GM19240 (cell line): ENCODE data around the gene ATF6.

Experiments
- DNase-seq: peaks from one replicate; pipeline ENCODE4 v3.0.0; 2011; ENCODE audit warnings: low spot score; ENCODE audit not compliant: insufficient read length

ATF6 gene

GRCh38 chr1:161956930-161957329, 190.8 kb downstream of the ATF6 start:
- no peak for DNase-seq

- no peak for DNase-seq
Observed at GRCh38 chr1:161958425-161958824, 192.3 kb downstream of the ATF6 start.

DNA sequence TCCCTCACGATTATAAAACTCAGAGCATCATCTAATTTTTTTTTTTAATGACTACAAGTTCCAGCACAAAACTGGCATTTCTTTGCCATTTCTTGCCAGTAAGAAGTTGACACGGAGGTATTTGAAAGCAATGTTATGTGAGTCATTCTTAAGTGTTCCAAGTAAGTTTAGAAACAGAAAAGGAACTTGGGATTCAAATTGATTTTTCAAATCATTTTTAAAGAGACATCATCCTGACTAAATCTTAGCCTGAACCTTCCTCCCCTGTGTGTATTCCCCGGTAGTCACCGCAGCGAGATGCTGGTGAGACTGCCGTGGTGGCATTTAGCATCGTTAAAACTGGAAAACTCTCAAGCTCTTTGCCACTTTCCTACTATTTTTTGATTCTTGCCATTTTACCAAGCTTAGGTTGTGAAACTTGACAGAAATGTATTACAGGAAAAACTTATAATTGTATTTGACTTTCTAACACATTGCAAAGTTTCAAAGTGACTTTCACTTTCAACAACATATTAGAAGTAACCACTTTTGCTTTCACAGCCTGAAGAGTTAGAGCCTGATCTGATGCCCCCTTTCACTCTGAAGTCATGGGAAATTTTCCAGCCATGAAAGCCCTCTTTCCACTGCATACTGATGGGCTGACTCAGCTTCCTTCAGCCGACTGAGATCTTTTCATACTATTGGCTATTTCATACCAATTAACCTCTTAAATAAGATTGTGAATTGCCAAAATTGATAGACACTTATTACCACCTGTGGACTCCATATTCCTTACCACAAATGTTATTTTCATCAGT, 196.2 kb downstream of the ATF6 start:
- DNase-seq, result peak; percentile 68

DNA sequence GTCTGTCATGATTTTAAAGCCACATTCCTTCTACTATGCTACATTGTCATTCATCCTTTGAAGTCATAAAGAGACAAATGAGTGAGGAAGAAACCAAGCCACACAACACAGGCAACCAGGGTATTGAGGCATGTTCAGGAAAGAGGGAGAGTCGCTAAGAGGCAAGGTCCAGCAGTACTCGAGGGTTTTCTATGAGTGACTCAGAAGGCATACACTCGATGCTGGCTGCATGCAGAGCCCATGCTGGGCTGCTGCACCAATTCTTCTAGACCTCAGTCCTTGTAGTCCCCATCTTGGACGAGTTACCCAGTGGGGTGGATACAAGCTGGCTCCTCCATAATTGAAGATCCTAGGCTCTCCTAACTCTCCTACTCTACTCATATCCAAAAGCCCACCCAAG, 199.9 kb downstream of the ATF6 start:
- DNase-seq, result no peak

GRCh38 chr1:161970036-161970435, 203.9 kb downstream of the ATF6 start:
- no peak for DNase-seq

- DNase-seq, result no peak
Observed at GRCh38 chr1:161970633-161971032, 204.5 kb downstream of the ATF6 start.

- no peak for DNase-seq
Observed at GRCh38 chr1:161972828-161973227, 206.7 kb downstream of the ATF6 start.

DNA sequence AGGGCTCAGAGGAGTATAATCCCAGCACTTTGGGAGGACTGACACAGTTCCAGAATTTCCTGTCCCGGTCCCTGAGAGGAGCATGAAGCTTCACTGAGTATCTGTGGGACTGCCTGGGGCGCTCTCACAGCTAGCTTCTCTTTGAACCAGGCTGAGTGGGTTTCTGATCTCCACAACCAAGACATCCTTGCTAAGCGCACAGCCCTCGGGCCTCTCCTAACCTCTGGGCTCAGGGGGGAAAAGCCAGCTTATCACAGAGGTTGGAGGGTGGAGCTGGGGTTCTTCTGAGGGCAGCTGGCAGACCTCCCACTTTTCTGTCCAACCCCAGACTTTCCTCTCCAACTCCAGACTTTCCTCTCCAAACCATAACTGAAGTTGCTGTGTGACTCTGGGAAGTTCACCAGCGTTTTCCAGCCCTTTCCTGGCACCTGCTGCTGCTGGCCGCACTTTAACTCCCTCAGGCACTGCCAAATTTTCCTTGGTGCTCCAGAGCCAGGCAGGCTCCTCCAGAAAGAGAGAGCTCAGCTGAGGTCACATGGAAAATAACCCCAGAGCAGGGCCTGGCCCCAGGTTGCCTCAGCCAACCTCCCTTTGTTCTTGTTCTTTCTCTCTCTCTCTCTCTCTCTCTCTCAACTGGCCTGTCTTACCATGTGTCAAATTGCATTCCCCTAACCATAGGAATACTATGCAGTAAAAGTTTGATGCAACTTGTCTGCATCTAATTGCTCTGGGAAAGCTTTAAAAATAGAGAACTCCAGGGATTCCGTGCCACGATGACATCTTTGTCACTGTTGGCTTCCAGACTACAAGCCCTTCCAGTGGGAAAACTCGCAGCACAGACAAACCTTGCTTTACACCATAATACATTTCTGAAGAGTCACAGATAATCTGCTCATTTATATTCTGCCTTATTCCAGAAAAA, 208.1 kb downstream of the ATF6 start:
- DNase-seq, result no peak

DNA sequence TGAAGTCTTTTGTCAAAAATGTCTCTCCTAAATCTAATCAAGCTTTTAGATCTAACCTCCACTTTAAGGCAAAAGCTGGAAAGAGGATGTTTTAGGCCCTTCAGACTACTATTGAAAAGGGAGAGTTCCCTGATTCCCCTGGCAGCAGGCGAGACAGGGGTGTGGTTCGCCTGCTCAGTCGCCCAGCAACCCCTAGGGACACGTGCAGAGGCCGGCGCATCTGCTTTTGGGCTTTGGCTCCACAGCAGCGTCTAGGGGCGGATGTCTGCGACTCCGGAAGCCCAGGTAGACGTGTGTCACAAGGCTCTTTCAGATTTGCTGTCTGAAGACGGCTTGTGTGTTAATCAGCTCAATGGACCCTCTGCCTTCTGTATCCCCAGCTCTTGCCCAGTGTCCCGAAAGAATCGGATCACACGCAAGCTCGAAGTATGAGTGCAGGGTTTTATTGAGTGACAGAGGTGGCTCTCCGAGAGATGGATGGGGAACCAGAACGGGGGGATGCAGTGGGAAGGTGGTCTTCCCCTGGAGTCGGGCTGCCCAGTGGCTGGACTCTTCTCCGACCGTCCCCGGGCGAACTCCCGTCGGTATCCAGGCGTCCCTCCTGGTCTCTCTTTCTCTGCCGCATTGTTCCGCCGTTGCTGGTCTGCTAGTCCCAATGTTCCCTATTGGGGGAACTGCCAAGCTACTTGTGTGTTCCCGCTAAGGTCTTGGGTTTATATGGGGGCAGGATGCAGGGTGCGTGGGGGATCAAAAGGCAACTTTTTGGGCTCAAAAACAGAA, 212.1 kb downstream of the ATF6 start:
- DNase-seq, result no peak

- no peak for DNase-seq
Observed at GRCh38 chr1:161981126-161981525, 215.0 kb downstream of the ATF6 start.

- no peak for DNase-seq
Observed at GRCh38 chr1:161981735-161982506, 215.8 kb downstream of the ATF6 start.

DNA sequence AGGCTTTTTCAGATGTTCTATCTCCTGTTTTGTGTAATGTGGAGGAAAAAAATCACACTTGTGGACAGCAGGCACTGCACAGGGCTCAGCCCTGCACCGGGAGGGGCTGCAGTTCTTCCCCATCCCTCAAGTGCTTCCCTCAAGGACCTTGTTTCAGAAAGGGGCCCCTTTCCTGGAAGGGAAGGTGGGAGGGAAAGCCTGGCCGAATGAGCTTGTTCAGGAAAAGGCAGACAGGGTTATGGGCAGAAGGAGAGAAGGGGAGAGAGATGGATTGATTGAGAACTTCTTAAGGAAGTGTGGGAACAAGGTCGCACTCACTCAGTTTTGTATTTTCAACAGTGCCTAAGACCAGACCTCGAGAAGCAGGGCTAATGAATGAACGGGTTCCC, 216.4 kb downstream of the ATF6 start:
- DNase-seq, result no peak

DNA sequence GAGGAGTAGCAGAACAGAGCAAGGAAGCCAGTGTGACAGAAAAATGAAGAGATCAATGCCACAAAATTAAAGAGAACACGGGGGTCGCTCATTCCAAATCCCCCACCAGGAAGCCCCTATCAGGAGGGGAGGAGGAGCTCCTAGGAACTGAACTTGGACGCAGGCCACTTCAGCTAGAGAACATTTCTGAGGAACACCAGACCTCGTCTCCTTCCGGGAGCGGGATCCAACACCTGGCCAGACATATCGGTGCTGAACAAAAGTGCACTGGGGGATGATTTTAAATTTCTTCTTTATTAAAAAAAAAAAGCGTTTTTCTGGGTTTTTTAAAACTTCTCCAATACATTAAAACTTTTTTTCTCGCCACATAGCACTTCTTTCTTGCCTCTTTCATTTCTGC, 216.8 kb downstream of the ATF6 start:
- no peak for DNase-seq

DNA sequence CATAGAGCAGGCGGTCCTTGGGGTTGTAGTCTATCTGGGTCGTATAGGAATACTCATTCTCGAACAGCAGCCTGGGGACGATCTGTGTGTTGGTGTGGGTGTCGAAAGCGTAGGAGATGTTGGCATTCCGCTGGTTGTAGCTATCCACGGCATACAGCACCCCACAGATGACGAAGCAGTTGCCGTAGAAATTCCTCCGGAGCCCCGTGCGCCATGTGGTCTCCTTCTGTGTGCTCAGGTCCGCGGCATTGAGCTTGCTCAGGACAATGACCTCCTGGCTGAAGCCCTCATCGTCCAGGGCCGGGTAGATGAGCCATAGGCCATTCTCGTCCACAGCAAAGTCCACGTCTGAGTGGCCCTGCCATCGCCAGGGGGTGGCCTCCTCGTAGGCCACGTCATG, 217.6 kb downstream of the ATF6 start:
- DNase-seq, result no peak

DNA sequence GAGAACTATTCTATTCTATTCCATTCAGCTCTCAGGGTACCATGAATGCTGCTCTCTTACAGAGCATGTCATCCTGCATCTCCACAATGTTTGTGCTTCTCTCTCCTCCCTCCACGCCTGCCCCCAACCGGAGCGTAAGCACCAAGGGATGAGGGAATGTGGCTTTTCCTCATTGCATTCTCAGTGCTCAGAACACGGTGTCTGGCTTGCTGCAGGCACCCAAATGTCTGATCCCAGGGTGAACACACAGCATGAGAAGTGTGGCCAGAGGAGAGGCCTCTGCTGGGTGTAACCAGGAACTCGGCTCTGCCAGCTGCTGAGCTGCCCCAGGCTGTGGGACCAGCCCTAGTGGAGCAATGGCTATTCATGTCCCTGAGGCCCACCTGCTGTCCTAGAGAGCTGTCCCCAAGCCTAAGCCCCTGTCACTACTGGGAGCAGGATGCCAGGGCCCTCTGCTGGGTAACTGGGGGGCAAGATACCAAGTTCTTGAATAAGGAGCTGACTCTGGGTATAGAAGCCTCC, 219.2 kb downstream of the ATF6 start:
- DNase-seq, result no peak

- no peak for DNase-seq
Observed at GRCh38 chr1:161986328-161986727, 220.2 kb downstream of the ATF6 start.

- no peak for DNase-seq
Observed at GRCh38 chr1:161987303-161987702, 221.2 kb downstream of the ATF6 start.

DNA sequence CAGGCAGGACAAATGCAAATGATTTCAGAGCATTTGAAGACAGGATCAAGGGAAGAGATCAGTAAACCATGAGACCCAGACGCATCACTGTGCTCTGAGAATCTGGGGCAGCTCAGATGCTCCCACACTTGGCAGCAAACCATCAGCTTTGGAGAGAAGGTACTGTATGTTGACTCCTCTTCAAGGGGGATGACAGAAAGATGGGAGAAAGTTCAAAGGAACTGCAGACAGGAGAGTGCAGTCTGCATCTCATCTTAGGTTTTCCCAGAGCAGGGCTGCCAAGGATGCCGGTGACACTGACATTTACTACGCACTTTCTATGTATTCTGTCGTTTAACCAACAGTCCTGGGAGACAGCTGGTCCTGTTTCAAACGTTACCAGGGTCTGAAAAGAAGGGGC, 221.8 kb downstream of the ATF6 start:
- DNase-seq, result no peak

DNA sequence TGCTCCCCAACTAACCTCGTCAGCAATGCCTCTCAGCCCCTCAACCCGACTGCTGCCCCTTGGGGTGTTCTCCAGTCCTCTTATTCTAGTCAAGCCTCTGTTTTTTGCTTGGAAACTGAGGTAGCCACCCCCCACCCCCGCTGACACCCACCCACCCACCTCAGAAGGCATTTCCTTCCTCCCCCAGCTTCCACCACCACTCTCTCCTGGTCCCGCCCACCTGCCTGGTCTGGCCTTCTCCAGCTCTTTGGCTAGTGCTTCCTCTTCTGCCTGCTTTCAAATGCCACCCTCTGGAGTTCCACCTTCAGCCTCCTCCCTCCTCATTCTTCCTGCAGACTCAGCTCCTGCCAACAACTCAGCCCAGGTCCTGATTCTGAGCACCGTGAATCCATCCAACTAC, 222.3 kb downstream of the ATF6 start:
- DNase-seq, result no peak

- DNase-seq, result no peak
Observed at GRCh38 chr1:161989108-161989507, 223.0 kb downstream of the ATF6 start.

DNA sequence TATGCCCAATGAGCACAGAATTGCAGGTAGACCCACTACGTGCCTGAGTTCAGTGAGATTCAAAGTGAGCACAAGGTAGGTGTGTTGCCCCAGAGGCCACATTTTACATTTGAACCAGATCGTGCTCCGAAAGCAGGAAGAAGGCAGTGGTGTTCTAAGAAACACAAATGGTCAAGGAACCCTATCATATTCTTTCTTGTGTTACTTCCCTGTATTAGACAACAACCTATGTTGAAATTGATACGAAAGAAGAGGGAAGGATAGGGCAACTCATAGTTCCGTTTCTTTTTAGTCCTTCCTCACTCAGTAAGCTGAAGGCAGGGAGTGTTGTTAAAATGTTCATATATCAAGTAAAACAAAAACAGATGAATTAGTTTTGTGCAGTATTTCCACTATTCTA, 223.7 kb downstream of the ATF6 start:
- no peak for DNase-seq
